Measurements from ENCODE around the gene C10orf71.

- TF ChIP-seq PATZ1 (CRISPR knock-in tag; IDR thresholded peaks at IDR 0.05; ENCODE audit: borderline replicate concordance) (no peak), RARB (CRISPR knock-in tag; IDR thresholded peaks at IDR 0.05) (no peak), OSR1 (CRISPR knock-in tag; IDR thresholded peaks at IDR 0.05) (no peak)
Observed at GRCh38 chr10:49308881-49309280, 9.9 kb downstream of the C10orf71 start.

Measured in SK-N-SH treated with all-trans-retinoic acid at 6 μM for 48 hours (cell line).